Retinal pigment epithelial cell (primary cell): Measurements from ENCODE around the gene IGF2R.

Experiments
- DNase-seq: peaks from one replicate; pipeline ENCODE4 v3.0.0-alpha.2; 2010; ENCODE audit warnings: low read depth
- H3K4me3 ChIP-seq: 2 replicates; pipeline ENCODE4 v1.5.1; 2011; ENCODE audit warnings: mild to moderate bottlenecking, low read length, control low read depth, moderate library complexity
- TF ChIP-seq, protein P1 (sequence below): conservative IDR thresholded peaks from 2 replicates; pipeline ENCODE4 v1.5.1; 2011; ENCODE audit warnings: low read depth, low read length, control low read depth, inconsistent platforms

IGF2R gene

DNA sequence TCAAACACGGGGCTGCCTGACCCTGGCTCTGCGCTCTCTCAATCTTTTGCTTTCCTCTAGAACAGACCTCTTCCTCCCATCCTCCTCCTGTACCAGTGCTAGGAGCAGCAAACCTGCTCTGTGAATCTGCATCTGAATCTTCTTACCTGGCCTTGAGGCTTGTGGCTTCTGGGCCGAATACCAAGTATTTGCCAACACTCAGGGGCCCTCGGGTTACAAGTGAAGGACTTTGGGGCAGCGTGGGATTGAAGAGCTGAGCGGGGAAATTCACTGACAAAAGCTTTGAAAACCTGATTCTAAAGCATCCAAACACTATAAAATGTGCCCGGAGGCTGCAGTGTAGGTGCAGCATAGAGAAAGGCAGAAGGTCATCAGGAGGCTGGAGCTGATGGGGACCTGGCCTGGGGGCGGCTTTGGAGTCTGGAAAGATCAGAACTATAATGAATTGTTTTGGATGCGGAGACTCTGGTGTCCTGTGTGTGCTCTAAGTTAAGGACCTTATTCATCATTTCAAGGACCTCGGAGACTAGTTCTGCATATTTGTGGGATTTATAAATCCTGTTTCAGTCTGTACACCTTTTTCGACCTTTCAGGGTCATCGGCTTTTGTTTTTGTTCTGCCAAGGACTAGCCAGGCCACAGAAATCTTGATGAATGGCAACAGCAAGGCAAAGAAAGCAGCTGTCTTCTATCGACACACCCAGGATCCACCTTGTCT, 16.4 kb upstream of the IGF2R start:
- H3K4me3 ChIP-seq = no peak overlapping the region
- TF ChIP-seq, protein P1, sequence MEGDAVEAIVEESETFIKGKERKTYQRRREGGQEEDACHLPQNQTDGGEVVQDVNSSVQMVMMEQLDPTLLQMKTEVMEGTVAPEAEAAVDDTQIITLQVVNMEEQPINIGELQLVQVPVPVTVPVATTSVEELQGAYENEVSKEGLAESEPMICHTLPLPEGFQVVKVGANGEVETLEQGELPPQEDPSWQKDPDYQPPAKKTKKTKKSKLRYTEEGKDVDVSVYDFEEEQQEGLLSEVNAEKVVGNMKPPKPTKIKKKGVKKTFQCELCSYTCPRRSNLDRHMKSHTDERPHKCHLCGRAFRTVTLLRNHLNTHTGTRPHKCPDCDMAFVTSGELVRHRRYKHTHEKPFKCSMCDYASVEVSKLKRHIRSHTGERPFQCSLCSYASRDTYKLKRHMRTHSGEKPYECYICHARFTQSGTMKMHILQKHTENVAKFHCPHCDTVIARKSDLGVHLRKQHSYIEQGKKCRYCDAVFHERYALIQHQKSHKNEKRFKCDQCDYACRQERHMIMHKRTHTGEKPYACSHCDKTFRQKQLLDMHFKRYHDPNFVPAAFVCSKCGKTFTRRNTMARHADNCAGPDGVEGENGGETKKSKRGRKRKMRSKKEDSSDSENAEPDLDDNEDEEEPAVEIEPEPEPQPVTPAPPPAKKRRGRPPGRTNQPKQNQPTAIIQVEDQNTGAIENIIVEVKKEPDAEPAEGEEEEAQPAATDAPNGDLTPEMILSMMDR = no peak
- no peak for DNase-seq

- DNase-seq = no peak
- no peak overlapping the region for H3K4me3 ChIP-seq
- TF ChIP-seq, protein P1 = no peak
Measured at GRCh38 chr6:159953091-159953601, 15.7 kb upstream of the IGF2R start.

DNA sequence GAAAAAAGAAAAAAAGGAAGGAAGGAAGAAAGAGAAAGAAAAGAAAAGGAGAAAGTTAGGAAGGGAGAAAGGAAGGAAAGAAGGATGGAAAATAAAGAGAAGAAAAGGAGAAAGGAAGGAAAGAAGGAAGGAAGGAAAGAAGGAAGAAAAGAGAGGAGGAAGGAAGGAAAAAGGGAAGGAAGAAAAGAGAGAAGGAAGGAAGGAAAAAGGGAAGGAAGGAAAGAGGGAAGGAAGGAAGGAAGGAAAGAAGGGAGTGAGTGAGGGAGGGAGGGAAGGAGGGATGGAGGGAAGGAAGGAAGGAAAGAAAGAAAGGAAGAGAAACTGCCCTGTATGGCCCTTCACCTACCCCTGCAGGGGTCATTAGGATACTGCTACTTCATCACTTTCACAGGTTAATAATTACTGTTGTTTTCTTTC, 12.9 kb upstream of the IGF2R start:
- TF ChIP-seq, protein P1 = no peak
- no peak overlapping the region for H3K4me3 ChIP-seq
- no peak for DNase-seq

DNA sequence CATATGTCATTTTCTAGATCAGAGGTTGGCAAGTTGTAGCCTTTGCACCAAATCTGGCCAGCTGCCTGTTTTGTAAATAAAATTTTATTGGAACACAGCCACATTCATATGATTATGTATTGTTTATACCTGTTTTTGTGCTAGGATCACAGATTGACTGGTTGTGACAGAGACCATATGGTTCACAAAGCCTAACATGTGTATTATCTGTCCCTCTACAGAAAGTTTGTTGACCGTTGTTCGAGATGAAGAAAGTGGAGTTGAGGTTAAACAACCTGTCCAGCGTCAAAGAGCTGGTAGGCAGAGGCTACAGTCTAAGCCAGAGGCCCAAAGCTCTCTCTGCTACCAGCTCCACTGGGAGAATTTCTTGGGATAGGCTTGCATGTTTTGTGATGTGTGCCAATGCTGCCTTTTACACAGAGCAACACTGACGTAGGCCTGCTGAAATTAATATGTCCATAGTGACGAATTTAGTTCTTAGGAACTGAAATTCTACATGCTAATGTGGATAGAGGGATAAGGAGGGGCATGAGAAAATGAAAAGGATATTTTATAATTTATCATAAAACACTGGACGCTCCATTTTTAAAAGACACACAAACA, 11.7 kb upstream of the IGF2R start:
- DNase-seq = no peak
- no peak overlapping the region for H3K4me3 ChIP-seq
- TF ChIP-seq, protein P1 = no peak

DNA sequence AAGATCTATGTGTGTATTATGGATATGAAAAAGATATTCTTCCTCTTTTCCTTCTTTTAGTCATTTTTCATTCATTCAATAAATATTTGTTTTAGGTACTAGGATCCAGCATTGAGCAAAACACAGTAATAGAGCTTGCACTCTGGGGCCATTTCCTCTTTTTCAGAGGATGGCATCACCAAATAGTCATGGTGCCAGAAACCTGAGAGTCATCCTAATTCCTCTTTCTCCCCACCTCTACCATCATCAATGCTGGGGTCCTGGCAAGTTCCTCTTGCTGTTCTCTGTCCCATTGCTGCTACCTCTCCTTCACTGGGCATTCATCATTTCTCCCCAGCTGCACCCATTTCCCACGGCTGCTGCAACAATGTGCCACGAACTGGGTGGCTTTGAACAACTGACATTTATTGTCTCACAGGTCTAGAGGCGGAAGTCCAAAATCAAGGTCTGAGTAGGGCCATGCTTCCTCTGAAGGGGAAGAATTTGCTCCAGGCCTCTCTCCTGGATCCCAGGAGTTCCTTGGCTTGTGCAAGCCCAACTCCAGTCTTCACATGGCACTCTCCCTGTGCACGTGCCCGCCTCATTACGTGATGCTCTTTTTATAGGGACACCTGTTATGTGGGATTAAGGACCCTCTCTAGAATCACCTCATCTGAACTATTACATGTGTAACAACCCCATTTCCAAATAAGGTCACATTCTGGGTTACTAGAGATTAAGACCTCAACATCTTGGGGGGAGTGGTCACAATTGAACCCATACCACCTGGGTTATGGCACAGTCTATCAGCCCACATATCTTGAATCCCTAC, 9.5 kb upstream of the IGF2R start:
- H3K4me3 ChIP-seq = no peak overlapping the region
- TF ChIP-seq, protein P1 = no peak
- no peak for DNase-seq

- TF ChIP-seq, protein P1 = no peak
- no peak for DNase-seq
- H3K4me3 ChIP-seq = no peak overlapping the region
Measured at GRCh38 chr6:159959976-159960384, 8.9 kb upstream of the IGF2R start.
